ENCODE data around the gene HDHD2.

DNA sequence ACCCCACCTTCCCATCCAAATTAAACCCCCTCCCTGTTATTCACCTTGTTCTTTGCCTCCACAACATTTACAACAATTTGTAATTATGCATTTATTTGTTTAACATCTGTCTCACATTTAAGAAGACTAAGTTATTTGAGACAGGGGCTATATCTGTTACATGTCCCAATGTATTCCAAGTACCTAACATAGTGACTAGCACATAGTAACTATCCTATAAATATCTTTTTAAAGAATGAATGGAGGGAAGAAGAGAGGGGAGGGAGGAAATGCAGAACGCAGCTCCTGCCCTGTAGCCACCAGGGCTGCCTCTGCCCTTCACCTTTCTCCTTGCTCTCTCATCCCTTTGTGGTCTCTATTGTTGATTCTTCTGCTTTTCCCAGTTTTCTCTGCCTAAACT is 40.6 kb downstream of the HDHD2 start:
- TF ChIP-seq, protein P1, sequence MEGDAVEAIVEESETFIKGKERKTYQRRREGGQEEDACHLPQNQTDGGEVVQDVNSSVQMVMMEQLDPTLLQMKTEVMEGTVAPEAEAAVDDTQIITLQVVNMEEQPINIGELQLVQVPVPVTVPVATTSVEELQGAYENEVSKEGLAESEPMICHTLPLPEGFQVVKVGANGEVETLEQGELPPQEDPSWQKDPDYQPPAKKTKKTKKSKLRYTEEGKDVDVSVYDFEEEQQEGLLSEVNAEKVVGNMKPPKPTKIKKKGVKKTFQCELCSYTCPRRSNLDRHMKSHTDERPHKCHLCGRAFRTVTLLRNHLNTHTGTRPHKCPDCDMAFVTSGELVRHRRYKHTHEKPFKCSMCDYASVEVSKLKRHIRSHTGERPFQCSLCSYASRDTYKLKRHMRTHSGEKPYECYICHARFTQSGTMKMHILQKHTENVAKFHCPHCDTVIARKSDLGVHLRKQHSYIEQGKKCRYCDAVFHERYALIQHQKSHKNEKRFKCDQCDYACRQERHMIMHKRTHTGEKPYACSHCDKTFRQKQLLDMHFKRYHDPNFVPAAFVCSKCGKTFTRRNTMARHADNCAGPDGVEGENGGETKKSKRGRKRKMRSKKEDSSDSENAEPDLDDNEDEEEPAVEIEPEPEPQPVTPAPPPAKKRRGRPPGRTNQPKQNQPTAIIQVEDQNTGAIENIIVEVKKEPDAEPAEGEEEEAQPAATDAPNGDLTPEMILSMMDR (IDR thresholded peaks at IDR 0.05 in 4 of 5, conservative IDR thresholded peaks at IDR 0.05 in 1 of 5) = no peak
- no peak for TF ChIP-seq POLR2A (IDR thresholded peaks at IDR 0.05)

Measured in gastrocnemius medialis (tissue), 4 donors.